Stimulated activated CD8-positive, alpha-beta memory T cell treated with anti-CD3 and anti-CD28 coated beads, Interleukin-15, amount 100 ng/mL, for 24 hours (primary cell): ENCODE data around the gene TMEM39A.

ENCODE experiments used
- DNase-seq: peaks from one replicate; pipeline ENCODE4 v3.0.0-alpha.2; 2020; ENCODE audit warnings: low read depth

The TMEM39A gene, protein sequence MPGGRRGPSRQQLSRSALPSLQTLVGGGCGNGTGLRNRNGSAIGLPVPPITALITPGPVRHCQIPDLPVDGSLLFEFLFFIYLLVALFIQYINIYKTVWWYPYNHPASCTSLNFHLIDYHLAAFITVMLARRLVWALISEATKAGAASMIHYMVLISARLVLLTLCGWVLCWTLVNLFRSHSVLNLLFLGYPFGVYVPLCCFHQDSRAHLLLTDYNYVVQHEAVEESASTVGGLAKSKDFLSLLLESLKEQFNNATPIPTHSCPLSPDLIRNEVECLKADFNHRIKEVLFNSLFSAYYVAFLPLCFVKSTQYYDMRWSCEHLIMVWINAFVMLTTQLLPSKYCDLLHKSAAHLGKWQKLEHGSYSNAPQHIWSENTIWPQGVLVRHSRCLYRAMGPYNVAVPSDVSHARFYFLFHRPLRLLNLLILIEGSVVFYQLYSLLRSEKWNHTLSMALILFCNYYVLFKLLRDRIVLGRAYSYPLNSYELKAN

DNA sequence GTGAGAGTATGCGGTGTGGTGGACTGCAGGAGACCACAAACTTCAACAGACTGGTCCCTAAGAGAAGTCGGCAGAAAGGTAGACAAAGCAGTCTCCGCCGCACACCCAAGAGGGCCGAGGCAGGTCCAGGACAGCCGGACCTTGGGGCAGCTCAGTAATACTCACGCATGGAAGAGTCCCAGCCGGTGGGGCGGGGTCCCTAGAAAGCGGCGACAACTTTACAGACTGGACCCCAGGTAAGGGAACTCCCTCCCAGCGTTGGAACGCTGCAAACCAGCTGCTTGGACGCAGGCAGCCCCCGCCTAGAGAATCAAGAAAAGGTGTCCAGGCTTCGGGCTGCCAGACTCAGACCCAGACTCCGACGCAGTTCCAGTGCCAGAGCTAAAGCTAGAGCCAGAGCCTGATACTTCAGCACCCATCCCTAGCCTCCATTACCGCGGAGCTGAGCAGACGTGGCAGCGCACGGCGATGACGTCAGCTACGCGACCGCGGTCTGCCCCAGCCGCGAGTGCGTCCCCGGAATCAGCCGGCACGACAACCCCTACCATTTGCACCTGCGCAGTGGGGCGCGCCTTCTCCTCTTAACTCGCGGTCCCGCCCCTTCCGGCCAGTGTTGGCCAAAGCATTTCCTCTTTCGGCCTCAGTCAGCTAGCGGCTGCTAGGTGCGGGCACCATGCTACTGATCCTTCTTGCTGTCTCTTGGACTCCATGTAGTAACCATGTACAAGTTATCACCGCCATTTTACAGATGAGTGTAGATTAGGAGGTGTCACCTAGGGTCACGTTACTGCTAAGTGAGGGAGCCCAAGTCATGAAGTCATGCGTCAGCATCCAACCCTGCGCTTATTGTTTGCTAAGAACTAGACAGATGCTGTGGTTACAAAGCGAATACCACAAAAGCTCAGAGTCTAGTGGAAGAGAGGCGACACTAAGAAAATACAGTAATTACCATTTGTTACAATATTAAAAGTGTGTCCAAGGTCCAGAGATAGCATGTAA lies at the start of gene TMEM39A:
Gene TMEM39A, minus strand, starts transcription at position 445 of the 999 bp plus-strand sequence. CDS start 1,541 bp downstream, outside the sequence.
- DNase-seq, result peak; percentile 98

DNA sequence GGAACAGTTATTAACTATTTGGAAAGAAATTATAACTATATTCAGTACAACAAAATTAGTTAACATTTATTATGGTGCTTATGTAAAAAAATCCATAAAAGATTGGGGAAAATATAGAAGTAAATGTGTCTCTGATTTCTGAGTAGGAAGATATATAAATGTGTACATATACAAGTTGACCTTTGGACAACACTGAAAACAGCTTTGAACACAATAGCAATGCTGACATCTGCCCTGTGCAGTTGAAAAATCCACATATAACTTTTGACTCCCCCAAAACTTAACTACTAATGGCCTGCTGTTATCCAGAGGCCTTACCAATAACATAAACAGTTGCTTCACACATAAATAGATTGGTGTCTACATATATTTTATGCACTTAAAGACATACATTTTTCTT lies 47.3 kb upstream of the TMEM39A start:
- no peak for DNase-seq

DNA sequence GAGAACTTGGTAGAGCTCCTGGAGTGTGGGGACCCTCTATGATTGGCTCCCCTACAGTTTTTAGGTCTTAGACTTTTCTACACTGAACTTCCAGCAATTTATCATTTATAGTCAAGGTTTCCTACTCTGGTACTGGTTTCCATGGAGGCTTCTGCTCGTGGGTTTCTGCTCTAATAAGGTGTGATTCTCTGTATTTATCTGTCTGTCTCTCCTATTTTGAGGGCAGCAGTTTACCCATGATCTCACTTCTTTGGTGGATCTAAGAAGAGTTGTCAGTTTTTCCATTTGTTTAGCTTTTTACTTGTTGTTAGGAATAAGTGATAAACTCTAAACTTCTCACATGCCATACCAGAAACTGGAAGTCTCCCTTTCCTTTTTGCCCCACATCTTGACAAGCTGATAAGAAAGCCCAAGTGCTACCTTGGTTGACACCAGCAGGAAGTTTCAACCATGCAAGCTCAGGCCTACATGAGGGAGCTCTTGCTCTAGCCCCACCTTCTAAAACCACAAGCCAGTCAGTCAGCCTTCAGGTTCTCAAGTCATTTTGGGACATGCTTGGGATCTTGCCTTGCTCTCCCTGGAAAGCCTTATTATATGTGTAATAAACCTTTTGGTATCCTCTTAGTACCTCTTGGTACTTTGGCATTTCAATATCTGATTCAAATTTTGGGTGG lies 44.9 kb upstream of the TMEM39A start:
- no peak for DNase-seq

DNA sequence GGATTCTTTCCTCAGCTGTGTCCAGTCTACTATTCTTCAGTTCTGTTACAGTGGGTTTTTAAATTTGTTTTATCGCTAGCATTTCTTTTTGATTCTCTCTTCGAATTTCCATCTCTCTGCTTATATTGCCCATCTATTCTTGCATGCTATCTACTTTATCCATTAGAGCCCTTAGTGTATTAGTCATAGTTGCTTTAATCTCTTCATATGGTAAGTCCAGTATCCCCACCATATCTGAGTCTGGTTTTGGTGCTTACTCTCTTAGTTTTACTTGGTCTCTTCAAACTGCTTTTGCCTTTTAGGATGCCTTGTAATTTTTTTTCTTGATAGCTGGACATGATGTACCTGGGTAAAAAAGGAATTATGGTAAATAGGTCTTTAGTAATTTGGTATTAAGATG lies 44.0 kb upstream of the TMEM39A start:
- no peak for DNase-seq

DNA sequence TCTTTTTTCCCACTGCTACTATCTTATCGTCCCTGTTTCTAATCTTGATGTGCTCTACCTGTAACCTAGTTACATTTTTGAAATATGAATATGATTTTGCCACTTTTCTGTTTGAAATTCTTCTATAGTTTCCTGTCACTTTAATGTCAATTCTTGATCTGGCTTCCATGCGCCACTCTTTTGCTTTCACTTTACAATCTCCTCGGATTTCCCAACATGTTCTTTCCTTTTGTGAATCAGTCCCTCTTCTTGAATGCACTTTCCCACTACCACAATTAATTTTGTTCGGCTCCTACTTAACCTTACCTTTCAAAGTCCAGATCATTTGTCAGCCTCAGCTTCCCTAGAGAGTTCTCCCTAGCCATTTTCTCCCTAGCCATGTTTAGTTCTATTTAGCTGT lies 43.2 kb upstream of the TMEM39A start:
- DNase-seq, result no peak

DNA sequence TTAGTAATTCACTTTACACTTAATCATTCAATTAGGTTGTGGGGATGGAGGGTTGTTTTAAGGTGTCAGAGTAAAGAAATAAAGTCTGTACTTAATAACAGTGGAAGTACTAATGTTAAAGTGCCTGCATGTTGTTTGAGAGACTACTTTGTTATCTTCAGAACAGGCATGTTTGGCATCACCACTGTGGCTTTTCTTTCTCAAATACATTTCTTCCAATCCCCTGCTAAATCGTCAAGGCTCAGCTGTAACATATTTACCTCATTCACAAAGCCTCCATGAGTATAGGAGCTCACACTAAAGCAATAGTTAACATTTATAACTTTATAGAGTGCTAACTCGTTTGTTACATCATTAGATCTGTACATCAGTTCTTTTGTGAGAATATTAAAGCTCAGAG lies 37.5 kb upstream of the TMEM39A start:
- DNase-seq, result no peak

DNA sequence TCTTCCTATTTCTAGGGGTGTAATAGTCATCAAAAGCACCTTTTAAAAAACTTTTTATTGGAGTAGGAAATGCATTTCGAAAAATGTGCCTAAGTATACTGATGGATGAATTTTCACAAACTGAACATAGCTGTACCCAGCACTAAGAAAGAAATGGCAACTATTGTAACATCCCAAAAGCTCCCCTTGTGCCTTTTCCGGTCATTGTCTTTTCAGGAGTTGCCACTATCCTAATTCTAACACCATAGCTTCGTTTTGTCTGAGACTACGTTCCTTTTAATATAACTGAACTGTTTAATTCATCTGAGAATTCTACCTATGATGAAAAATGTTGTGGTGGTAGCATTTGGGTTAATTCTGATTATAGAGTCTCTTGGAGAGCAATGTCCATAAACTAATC lies 36.9 kb upstream of the TMEM39A start:
- DNase-seq, result no peak

DNA sequence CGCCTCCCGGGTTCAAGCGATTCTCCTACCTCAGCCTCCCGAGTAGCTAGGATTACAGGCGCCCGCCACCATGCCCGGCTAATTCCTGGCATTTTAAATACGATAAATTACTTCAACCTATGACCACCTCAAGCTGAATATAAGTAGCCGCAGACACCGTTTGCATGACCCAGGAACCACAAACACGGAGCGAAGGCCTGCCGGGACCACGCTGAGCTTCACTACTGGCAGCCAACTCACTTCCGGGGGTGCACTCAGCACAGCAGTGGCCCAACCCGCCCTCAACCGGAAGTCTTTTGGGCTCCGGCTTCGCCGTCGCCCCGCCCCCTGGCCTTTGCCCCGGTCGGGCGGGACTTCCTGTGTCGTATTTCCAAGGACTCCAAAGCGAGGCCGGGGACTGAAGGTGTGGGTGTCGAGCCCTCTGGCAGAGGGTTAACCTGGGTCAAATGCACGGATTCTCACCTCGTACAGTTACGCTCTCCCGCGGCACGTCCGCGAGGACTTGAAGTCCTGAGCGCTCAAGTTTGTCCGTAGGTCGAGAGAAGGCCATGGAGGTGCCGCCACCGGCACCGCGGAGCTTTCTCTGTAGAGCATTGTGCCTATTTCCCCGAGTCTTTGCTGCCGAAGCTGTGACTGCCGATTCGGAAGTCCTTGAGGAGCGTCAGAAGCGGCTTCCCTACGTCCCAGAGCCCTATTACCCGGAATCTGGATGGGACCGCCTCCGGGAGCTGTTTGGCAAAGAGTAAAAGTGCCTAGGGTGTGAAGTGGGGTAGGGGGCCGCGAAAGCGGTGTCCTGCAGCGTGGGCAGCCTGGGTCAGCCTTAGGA lies 35.0 kb upstream of the TMEM39A start, which contains the start of gene TIMMDC1:
Gene TIMMDC1, plus strand, starts transcription at position 362 of the 826 bp plus-strand sequence. Its CDS starts 187 bp downstream, at position 549.
- DNase-seq, result peak; percentile 91

DNA sequence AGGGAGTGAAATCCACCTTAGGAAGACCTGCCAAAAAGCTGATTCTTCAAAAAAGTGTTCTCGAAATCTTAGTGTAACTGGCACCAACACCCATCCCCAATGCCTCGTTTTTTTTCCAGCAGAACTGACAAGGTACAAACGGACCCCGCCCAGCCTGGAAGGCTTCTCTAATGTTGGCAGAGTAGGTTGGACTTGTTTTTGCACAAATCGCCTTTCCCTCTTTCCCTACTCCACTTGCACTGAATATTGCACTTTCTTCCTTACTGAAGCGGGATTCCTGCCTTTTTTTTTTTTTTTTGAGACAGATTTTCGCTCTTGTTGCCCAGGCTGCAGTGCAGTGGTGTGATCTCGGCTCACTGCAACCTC lies 34.4 kb upstream of the TMEM39A start:
- no peak for DNase-seq

DNA sequence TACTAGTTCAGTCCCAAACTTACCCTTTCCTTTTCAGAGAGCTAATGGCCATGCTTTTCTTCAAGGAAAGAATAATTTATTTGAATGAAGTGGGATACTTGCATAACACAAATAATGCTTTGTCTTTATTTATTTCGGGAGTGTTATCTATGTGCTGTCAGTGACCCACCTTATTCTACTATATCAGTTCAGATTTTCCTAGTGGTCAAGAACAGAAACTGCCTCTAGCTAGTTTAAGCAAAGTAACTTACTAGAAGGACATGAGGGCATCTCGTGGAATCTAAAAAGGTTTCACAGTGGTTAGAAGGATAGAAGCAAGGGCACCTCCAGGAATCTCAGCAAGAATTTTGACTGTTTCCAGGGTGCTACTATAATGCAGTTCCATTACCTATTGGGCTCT lies 31.2 kb upstream of the TMEM39A start:
- DNase-seq, result no peak

DNA sequence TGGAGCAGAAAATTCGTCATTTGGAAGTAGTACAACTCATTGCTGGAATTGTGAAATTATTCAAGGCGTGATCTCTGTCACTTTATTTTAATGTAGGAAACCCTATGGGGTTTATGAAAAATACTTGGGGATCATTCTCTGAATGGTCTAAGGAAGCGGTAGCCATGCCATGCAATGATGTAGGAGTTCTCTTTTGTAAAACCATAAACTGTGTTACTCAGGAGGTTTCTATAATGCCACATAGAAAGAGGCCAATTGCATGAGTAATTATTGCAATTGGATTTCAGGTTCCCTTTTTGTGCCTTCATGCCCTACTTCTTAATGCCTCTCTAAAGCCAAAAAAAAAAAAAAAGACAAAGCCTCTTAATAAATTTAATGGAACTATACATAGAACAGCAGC lies 29.4 kb upstream of the TMEM39A start:
- DNase-seq, result no peak

DNA sequence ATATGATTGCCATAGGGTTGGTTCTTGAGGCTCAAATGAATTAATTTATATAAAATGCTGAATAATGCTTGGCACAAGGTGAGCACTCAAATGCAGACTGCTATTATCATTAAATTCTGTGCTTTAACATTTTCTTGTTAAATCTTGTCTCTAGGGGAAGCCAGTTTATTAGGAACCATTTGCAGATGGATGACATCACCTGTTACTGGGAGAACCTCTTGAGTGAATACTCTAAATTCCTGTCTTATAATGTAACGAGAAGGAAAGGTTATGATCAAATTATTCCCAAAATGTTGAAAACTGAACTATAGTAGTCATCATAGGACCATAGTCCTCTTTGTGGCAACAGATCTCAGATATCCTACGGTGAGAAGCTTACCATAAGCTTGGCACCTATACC lies 28.7 kb upstream of the TMEM39A start:
- DNase-seq, result no peak

DNA sequence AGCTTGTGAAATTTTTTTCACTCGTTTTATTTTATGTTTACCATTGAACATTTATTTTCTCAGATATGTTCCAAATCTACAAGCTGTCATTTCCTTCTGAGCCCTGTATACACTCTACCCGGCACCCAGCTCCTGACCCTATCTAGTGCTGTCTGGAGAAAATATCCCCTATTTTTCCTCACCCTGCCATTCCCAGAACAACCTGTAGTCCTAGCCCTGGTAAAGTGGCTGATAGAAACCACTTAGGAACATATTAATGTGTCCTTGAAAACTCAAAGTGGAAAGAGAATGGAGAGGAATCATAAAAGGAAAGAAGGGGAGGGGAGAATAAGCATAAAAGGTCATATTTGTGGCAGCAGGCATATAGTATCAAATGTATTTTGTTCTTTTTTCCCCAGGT lies 26.7 kb upstream of the TMEM39A start:
- no peak for DNase-seq

DNA sequence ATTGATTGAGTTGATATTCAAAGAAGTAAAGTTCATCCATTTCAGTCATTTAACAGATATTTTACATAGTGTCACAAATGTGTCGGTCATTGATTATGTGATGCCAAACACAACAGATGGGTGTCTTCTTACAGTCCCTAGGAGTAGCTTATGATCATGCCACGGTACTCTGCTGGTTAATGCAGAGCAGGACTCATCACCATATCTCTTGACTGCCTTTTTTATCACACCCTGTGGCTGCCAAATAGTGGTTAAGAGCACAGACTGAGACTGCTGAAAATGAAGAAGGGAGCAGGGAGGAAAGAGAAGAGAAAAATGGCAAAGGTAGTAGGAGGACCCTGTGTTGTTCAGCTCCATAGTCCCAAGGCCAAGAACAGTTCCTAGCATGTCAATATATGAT lies 22.1 kb upstream of the TMEM39A start:
- no peak for DNase-seq

DNA sequence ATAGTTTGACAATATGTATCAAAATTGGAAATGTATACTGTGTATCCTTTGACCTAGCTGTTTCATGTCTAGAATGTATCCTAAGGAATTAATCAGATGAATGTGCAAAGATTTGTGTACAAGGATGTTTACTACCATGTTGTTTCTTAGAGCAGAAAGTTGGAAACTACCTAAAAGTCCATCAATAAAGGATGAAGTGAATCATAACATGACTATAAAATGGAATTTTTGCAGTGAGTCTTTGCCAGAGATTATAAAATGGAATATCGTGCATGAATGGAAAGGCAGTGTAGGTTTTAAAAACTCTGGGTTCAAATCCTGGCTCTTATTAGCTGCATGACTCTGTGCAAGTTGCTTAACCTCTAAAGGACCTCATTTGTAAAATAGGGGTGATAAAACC lies 19.7 kb upstream of the TMEM39A start:
- no peak for DNase-seq

DNA sequence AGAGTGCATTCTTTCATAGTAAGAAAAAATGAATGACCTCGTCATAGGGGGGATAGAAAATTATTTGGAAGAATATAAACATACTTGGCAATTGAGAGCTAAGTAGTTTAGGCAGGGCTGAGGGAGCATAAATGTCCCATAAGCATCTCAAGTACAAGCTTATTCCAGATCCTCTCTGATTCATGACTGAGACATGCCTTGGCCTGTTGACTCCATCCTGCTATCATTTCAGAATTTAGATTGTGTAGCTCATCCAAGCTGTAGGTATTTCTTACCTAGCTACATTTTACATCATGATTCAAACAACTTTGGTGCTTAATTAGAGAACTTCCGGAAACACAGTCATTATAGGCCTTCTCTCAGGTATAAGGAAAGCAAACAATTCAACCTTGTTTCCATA lies 17.7 kb upstream of the TMEM39A start:
- DNase-seq, result no peak

DNA sequence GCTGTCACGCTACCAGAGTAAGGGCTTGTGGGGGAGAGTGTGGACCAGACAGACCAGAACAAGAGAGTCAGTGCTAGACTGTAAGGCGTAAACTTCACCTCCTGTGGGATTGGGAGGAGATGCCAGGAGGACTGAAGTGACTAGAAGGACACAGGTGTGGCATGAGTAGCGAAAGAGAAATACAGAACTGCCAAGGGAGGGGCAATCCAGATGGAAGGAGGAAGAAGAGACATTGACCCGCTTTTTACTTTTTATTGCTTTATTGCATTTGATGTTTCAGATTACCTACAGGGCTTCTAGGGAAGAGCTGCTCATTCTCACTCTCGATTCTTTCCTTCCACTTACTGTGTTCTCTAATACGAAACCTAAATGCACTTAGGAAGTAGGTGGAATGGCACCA lies 7.5 kb upstream of the TMEM39A start:
- DNase-seq, result no peak

DNA sequence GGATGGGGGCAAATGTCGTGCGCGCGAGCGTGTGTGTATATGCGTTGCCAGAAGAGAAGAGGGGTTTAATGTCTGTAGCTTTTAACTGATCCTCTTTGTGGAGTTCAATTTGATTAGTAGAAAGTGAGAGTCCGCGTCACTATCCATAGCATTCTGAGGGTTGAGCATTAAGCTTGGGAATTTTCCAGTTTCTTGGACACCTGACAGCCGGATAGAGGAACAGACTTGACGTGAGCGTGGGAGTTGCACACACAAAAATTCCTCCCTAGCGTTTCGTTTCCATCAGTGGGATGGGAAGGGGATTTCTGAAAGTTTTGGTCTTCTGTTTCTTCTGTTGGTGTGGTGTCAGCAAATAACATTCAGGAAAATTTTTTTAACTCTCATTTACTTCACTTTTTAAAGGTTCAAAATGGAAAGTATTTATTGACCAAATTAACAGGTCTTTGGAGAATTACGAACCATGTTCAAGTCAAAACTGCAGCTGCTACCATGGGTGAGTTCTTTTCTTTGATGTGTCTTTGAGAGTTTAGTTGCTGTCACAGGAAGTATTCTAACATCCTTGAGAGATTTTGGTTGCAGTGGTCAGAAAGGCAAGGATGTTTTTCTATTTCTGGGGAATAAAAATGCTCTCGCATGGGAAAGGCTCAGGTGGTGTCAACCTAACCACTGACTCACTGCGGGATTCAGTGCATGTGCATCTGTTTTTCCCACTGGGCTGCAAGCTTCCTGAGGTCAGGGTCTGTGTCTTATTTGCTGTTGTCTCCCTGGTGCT lies 6.2 kb upstream of the TMEM39A start:
- no peak for DNase-seq

DNA sequence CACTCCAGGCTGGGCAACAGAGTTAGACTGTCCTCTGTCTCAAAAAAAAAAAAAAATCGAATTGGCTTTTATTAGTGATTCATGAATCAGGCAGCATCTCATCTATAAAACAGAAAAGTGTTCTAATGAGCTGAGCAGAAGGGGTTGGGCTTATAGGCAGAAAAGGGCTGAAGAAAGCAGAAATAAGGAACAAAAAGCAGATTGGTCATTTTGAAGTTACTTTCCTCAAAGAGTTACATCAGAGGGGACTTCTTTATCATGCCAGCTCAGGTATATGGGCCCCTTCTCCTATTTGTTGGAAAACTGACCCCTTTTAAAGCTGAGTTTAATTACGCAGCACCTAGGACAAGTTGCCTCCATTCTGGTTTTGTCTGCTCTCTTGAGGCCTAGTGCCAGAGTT lies 4.6 kb upstream of the TMEM39A start:
- DNase-seq, result no peak

DNA sequence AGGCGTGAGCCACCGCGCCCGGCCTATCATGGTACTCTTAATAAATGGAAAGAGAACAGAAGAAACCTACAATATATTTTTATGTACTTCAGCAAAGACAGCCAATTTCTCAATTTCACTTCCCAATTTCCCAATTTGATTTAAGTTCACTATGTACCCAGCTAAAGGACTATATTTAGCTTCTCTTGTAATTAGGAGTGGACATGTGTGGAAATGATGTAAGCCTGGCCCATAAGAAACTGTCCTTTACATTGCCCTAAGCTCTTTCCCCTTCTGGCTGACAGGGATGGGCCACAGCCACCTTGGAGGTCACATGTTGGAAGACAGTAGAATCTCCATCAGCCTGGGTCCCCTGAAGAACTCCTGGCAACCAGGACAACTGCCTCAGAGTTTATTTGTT lies 6.2 kb downstream of the TMEM39A start:
- no peak for DNase-seq

DNA sequence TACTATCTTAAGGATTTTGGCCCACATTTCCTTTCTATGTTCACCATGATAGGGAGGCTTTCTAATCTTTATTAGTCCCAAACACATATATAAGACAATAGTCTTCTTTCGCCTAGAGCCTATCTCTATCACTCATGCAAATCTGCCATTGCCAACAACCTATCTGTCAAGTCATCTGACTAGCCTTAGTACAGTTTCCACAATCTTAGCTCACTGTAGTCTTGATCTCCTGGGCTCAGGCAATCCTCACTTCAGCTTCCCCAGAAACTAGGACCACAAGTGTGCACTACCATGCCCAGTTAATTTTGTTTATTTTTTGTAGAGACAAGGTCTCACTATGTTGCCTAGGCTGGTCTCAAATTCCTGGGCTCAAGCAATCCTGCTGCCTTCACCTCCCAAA lies 6.9 kb downstream of the TMEM39A start:
- DNase-seq, result no peak
